Lung (tissue), 12 donors: ENCODE measurements around the gene PPP1R7. TPM values are rescaled to one million over a fixed set of nuclear protein-coding genes. Genes with fewer than 3 reads are reported as not detected.

Experiments used
- ATAC-seq: fragments of 200-7000 bp; cut with Tn5 transposase; one replicate; pipeline ENCODE4 v1.9.1; 2020; ENCODE audit warnings: moderate number of reproducible peaks; ENCODE audit not compliant: insufficient read depth, low FRiP score
- DNase-seq, 3 donors: peaks; one replicate each; pipeline ENCODE4 v3.0.0-alpha.2; 2013 to 2017
- H3K27ac ChIP-seq, 2 donors: one replicate each; pipeline ENCODE4 v1.5.1; 2013; ENCODE audit warnings: mild to moderate bottlenecking in 2 of 2, moderate library complexity in 2 of 2, control low read depth in 1 of 2, inconsistent platforms in 1 of 2, low read depth in 1 of 2, low read length in 1 of 2
- H3K27me3 ChIP-seq, 3 donors: one replicate each; pipeline ENCODE4 v1.5.1; 2013; ENCODE audit warnings: low read length in 2 of 3; ENCODE audit not compliant: control insufficient read depth in 3 of 3, insufficient read depth in 3 of 3
- H3K36me3 ChIP-seq, 4 donors: one replicate each; pipeline ENCODE4 v1.5.1; 2013; ENCODE audit warnings: low read length in 4 of 4, mild to moderate bottlenecking in 1 of 4, moderate library complexity in 1 of 4; ENCODE audit not compliant: control insufficient read depth in 4 of 4, insufficient read depth in 4 of 4
- H3K4me1 ChIP-seq, 5 donors: one replicate each; pipeline ENCODE4 v1.5.1; 2013; ENCODE audit warnings: low read length in 5 of 5, mild to moderate bottlenecking in 2 of 5, moderate library complexity in 1 of 5; ENCODE audit not compliant: control insufficient read depth in 5 of 5, insufficient read depth in 5 of 5
- H3K4me3 ChIP-seq: one replicate; pipeline ENCODE4 v1.5.1; 2013; ENCODE audit warnings: mild to moderate bottlenecking, control low read depth, moderate library complexity
- H3K9ac ChIP-seq, 2 donors: one replicate each; pipeline ENCODE4 v1.5.1; 2013; ENCODE audit warnings: low read length in 2 of 2, control low read depth in 1 of 2; ENCODE audit not compliant: insufficient read depth in 1 of 2
- H3K9me3 ChIP-seq, 4 donors: one replicate each; pipeline ENCODE4 v1.5.1; 2013; ENCODE audit warnings: low read length in 3 of 4, mild to moderate bottlenecking in 1 of 4, moderate library complexity in 1 of 4; ENCODE audit not compliant: control insufficient read depth in 4 of 4, insufficient read depth in 3 of 4
- CTCF ChIP-seq: IDR thresholded peaks from 2 replicates; pipeline ENCODE4 v1.5.1; 2012; ENCODE audit warnings: mild to moderate bottlenecking; ENCODE audit errors: control extremely low read depth, extremely low read depth
- WGBS, 2 donors: extraction: QIAGEN DNeasy Blood & Tissue Kit; methylation state at CpG; one replicate each; pipeline ENCODE4 v1.1.7; 2013; 5-methylcytosine and 5-hydroxymethylcytosine counted together
- polyA plus RNA-seq, 2 donors: library from polyadenylated mRNA; stranded (reverse); fragments of 200-250 nt; gene quantifications; one replicate each; pipeline ENCODE4 v1.2.1, GENCODE V29; 2013
- total RNA-seq, 2 donors: library from RNA; depleted of rRNA in 1 of 2; stranded (reverse); fragments of >200 nt in 1 of 2; gene quantifications; one replicate each; pipeline ENCODE4 v1.2.1, GENCODE V29; 2014 to 2021
- donor health status: control.
- donor health status: control.
- donor health status: Bipolar disorder and iron deficiency.
- donor health status: healthy.
- donor health status: DM: yes; HTN: yes; CAD: no.

The PPP1R7 gene
- total and polyA plus RNA-seq, 4 donors, result 54.6 to 78.1 (median 65.9) TPM

GRCh38 chr2:241111440-241111805, 38.8 kb upstream of the PPP1R7 start:
- H3K4me1 ChIP-seq, result peaks cover 0 to 9% (median 0%) of the 10 kb centered on the region in 5 donors
- DNase-seq (no peak), ATAC-seq (no peak)
- no peak for TF ChIP-seq CTCF
- H3K36me3 ChIP-seq, result peaks cover 0 to 8% (median 0%) of the 10 kb centered on the region in 4 donors
- H3K27ac ChIP-seq, result no peak overlapping the region
- H3K27me3 ChIP-seq, result no peaks in the 10 kb centered on the region
- H3K4me3 ChIP-seq, result no peak overlapping the region
- H3K9me3 ChIP-seq, result no peaks in the 10 kb centered on the region
- H3K9ac ChIP-seq, result no peak overlapping the region
- 88 to 95% methylated on average over 9 of the region's 9 CpGs for WGBS, 2 donors

DNA sequence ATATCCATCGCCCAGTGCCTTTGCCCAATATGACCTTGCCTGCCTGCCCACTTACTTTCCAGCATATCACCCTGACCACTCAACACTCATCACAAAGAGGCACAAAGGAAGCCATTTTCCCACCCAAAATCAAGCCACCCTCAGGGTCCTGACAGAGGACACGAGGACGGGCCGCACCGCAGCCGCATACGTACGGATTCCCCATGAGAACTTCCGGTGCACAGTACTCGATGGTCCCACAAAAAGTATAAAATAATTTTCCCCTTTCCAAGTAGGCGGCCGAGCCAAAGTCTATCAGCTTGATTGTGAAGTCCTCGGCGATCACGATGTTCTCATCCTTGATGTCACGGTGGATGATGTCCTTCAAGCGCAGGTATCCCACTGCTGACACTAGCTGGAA, 38.2 kb upstream of the PPP1R7 start:
- 95 to 97% methylated on average over 17 of the region's 17 CpGs for WGBS, 2 donors
- H3K36me3 ChIP-seq, result peaks cover 0 to 12% (median 0%) of the 10 kb centered on the region in 4 donors
- no peak for TF ChIP-seq CTCF
- H3K27me3 ChIP-seq, result no peaks in the 10 kb centered on the region
- no peak overlapping the region for H3K4me3 ChIP-seq
- DNase-seq, result no peak
- H3K27ac ChIP-seq, result no peak overlapping the region
- peaks cover 0 to 9% (median 0%) of the 10 kb centered on the region in 5 donors for H3K4me1 ChIP-seq
- H3K9me3 ChIP-seq, result no peaks in the 10 kb centered on the region
- no peak overlapping the region for H3K9ac ChIP-seq
- ATAC-seq, result no peak

DNA sequence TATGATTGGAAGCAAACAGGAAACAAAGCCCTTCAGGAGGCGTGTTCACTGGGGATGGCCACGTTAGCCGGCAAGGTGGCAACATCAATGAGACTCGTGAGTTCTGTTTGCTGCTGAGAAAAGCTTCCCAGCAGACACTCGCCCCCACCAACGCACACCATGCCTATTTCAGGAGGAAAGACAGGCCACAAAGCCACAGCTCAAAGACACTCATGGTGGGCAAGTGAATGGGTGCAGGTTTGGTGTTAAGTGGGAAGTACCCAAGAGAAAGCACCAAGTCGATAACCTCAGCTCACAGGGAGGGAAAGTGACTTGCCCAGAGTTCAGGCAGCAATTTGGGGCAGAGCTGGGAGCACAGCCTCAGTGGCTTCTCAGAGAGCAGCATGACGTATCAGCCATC, 37.7 kb upstream of the PPP1R7 start:
- H3K9ac ChIP-seq, result no peak overlapping the region
- H3K4me1 ChIP-seq, result peaks cover 0 to 9% (median 0%) of the 10 kb centered on the region in 5 donors
- ATAC-seq, result no peak
- H3K27ac ChIP-seq, result no peak overlapping the region
- WGBS, 2 donors, result 80 to 85% methylated on average over 8 of the region's 8 CpGs
- no peaks in the 10 kb centered on the region for H3K9me3 ChIP-seq
- no peak for TF ChIP-seq CTCF
- H3K4me3 ChIP-seq, result no peak overlapping the region
- DNase-seq, result no peak
- H3K36me3 ChIP-seq, result peaks cover 0 to 15% (median 0%) of the 10 kb centered on the region in 4 donors
- H3K27me3 ChIP-seq, result no peaks in the 10 kb centered on the region

GRCh38 chr2:241114836-241115235, 35.4 kb upstream of the PPP1R7 start:
- Histone ChIP-seq H3K4me3 (no peak overlapping the region), H3K27me3 (no peaks in the 10 kb centered on the region), H3K27ac (no peak overlapping the region), H3K36me3 (peaks cover 0 to 15% (median 0%) of the 10 kb centered on the region in 4 donors), H3K9me3 (no peaks in the 10 kb centered on the region), H3K4me1 (peaks cover 0 to 2% (median 0%) of the 10 kb centered on the region in 5 donors), H3K9ac (no peak overlapping the region)
- no peak for ATAC-seq
- 96 to 99% methylated on average over 11 of the region's 11 CpGs for WGBS, 2 donors
- no peak for TF ChIP-seq CTCF
- DNase-seq, result no peak
